GM13976 (cell line): ENCODE measurements around the gene DEFB112.

Source experiments
- DNase-seq: peaks from one replicate; pipeline ENCODE4 v3.0.0; 2012; ENCODE audit warnings: low spot score
- CTCF ChIP-seq: IDR thresholded peaks from 2 replicates; pipeline ENCODE4 v1.5.1; 2012; ENCODE audit warnings: borderline replicate concordance, mild to moderate bottlenecking; ENCODE audit not compliant: insufficient read depth; ENCODE audit errors: extremely low read depth, missing control alignments, control extremely low read depth
- in situ Hi-C: fragments of 300-500 bp; cut with MboI; formaldehyde crosslinking; loops from one replicate; pipeline ENCODE4 v1.12.0; 2022; ENCODE audit warnings: low sequenced_read_pairs, mixed read lengths, inconsistent platforms; ENCODE audit not compliant: unreplicated experiment

DEFB112 gene

GRCh38 chr6:50021894-50022293 lies 27.8 kb downstream of the DEFB112 start, which contains the start of gene DEFB110:
Gene DEFB110 (minus strand): TSS chr6:50021994. CDS start chr6:50021935, 59 bp downstream.
- in situ Hi-C loops, result no loop called here
- no peak for DNase-seq

GRCh38 chr6:50007819-50008218 lies 41.9 kb downstream of the DEFB112 start:
- in situ Hi-C loops, result no loop called here
- DNase-seq, result no peak
- no peak for TF ChIP-seq CTCF

More at GRCh38 chr6:50021894-50022293, 27.8 kb downstream of the DEFB112 start, which contains the start of gene DEFB110:
- no peak for TF ChIP-seq CTCF

DNA sequence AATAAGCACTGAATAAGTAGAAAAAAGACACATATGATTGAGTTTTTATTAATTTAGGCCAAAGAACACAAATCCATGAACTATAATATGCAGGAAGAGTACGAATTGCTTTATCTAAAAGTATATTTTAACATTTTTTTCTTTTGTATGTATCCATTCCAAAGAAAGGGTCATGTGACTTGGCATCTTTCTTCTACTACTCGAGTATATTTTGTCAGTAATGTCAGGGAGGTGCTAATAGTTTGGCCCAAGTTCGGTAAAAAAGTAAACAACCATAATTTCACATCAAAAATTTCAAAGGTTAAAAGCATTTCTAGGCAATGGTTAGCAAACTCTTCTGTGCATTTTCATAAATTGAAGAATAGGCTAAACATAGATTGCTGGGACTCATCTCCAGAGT lies 46.6 kb downstream of the DEFB112 start:
- DNase-seq, result no peak
- in situ Hi-C loops, result no loop called here
- TF ChIP-seq CTCF, result no peak

DNA sequence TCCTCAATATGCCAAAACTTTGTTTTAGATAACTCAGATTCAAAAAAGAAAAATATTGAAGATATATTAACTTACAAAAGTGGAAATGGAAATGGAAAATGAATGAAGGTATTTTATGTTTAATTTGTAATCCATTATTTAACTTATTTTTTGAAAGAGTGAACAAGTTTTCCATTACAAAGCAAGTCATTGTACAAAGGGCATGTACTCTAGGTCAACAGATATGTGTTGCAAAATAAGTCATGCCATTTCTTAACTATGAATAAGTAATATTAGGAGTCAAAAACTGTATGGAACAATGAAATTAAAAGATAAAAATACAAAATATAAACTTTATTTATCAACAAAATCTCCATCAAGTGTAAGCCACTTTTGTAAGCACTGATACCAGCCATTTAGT lies 54.5 kb downstream of the DEFB112 start:
- no peak for TF ChIP-seq CTCF
- in situ Hi-C loops, result no loop called here

More for the DNA sequence above, 54.5 kb downstream of the DEFB112 start:
- no peak for DNase-seq
